H1 (cell line): ENCODE data around the gene ZNF648. TPM values are rescaled to one million over a fixed set of nuclear protein-coding genes. Genes with fewer than 3 reads are reported as not detected.

Experiments
- ATF3 ChIP-seq: IDR thresholded peaks from 2 replicates; pipeline ENCODE4 v1.6.1; 2011; ENCODE audit warnings: low read depth, mild to moderate bottlenecking, low read length; ENCODE audit not compliant: insufficient read depth
- BCL11A ChIP-seq, 2 experiments: IDR thresholded peaks; one replicate each; pipeline ENCODE4 v1.6.1; 2011; ENCODE audit warnings: low read depth in 2 of 2, low read length in 2 of 2, mild to moderate bottlenecking in 2 of 2
- CHD2 ChIP-seq: IDR thresholded peaks from 2 replicates; pipeline ENCODE4 v1.6.1; 2012; ENCODE audit warnings: low read length, improper control_type of control experiment
- TBP ChIP-seq: IDR thresholded peaks from 2 replicates; pipeline ENCODE4 v1.6.1; 2011; ENCODE audit warnings: low read depth, low read length, improper control_type of control experiment
- polyA plus RNA-seq, 7 experiments: library from polyadenylated mRNA; depleted of rRNA in 3 of 7; stranded (reverse) in 5 of 7; unstranded in 2 of 7; fragments of >200 nt in 5 of 7; fragments of 200-250 nt in 2 of 7; gene quantifications; 1 replicate in 5 of 7; 2 replicates in 1 of 7; 4 replicates in 1 of 7; pipeline versions ENCODE4 v1.2.1 to v1.2.3, GENCODE V29; 2011 to 2013; ENCODE audit warnings: missing spikeins in 2 of 7, mixed read lengths in 2 of 7
- total RNA-seq: library from RNA; stranded (reverse); fragmentation: NEBNext Ultra II Directional; extraction: Animal tissue kit (Norgen Biotek cat#: 25700); gene quantifications from 2 replicates; pipeline ENCODE4 v1.2.1, GENCODE V29; 2021
- TF ChIP-seq, protein P1 (sequence below): IDR thresholded peaks from 2 replicates; pipeline ENCODE4 v1.6.1; 2011; ENCODE audit warnings: low read length, improper control_type of control experiment

The ZNF648 gene
- total and polyA plus RNA-seq, 2 of the 8 experiments (the other 6 are each of a cell fraction or from before 2014, with no cell fraction given) = 0.20 to 0.53 TPM

GRCh38 chr1:182085726-182086125, 24.2 kb upstream of the ZNF648 start (continued):
- TF ChIP-seq, protein P1, sequence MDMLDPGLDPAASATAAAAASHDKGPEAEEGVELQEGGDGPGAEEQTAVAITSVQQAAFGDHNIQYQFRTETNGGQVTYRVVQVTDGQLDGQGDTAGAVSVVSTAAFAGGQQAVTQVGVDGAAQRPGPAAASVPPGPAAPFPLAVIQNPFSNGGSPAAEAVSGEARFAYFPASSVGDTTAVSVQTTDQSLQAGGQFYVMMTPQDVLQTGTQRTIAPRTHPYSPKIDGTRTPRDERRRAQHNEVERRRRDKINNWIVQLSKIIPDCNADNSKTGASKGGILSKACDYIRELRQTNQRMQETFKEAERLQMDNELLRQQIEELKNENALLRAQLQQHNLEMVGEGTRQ = no peak
- no peak for TF ChIP-seq TBP
- TF ChIP-seq CHD2 = no peak
- no peak for TF ChIP-seq BCL11A (IDR thresholded peaks at IDR 0.05; ENCODE audit: low read depth in 2 of 2, low read length in 2 of 2)
- no peak for TF ChIP-seq ATF3
